Activated T-cell treated with anti-CD3 and anti-CD28 coated beads, Interleukin-2, amount 50 U/mL, for 24 hours (primary cell): ENCODE measurements around the gene TMC3.
"Not testable (repeated sequence)": the region's sequence is repeated elsewhere in the genome, so short reads cannot be mapped to it uniquely, and the experiment has no call there.

Source experiments
- DNase-seq: peaks from one replicate; pipeline ENCODE4 v3.0.0-alpha.2; 2020
- H3K27ac Mint-ChIP-seq: 2 replicates; pipeline ENCODE4 v1.8.0; 2020; ENCODE audit warnings: mild to moderate bottlenecking, mixed read lengths
- H3K27me3 Mint-ChIP-seq: 2 replicates; pipeline ENCODE4 v1.8.0; 2020; ENCODE audit warnings: mixed read lengths
- H3K36me3 Mint-ChIP-seq: 2 replicates; pipeline ENCODE4 v1.8.0; 2020; ENCODE audit warnings: low read depth, mixed read lengths
- H3K4me1 Mint-ChIP-seq: 2 replicates; pipeline ENCODE4 v1.8.0; 2020; ENCODE audit warnings: low read depth, mixed read lengths
- H3K4me3 Mint-ChIP-seq: 2 replicates; pipeline ENCODE4 v1.8.0; 2020; ENCODE audit warnings: mild to moderate bottlenecking, moderate library complexity, mixed read lengths
- H3K9me3 Mint-ChIP-seq: 2 replicates; pipeline ENCODE4 v1.8.0; 2020; ENCODE audit warnings: mixed read lengths

The TMC3 gene

GRCh38 chr15:81375461-81375860 lies 1.4 kb upstream of the TMC3 start:
- no peak for DNase-seq
- Mint-ChIP-seq H3K36me3 (no peaks in the 10 kb centered on the region), H3K4me3 (no peak overlapping the region), H3K4me1 (peaks cover 2% of the 10 kb centered on the region), H3K27me3 (no peaks in the 10 kb centered on the region), H3K9me3 (no peaks in the 10 kb centered on the region), H3K27ac (no peak overlapping the region)

GRCh38 chr15:81373176-81373575 lies 837 bp downstream of the TMC3 start:
- no peak for DNase-seq
- no peaks in the 10 kb centered on the region for H3K36me3 Mint-ChIP-seq
- H3K27ac Mint-ChIP-seq = no peak overlapping the region
- no peaks in the 10 kb centered on the region for H3K27me3 Mint-ChIP-seq
- H3K9me3 Mint-ChIP-seq = no peaks in the 10 kb centered on the region
- H3K4me3 Mint-ChIP-seq = no peak overlapping the region
- H3K4me1 Mint-ChIP-seq = no peaks in the 10 kb centered on the region

- no peak for DNase-seq
- H3K4me1 Mint-ChIP-seq = no peaks in the 10 kb centered on the region
- no peak overlapping the region for H3K4me3 Mint-ChIP-seq
- no peaks in the 10 kb centered on the region for H3K36me3 Mint-ChIP-seq
- H3K27ac Mint-ChIP-seq = no peak overlapping the region
- no peaks in the 10 kb centered on the region for H3K9me3 Mint-ChIP-seq
- H3K27me3 Mint-ChIP-seq = no peaks in the 10 kb centered on the region
Measured at GRCh38 chr15:81372575-81372974, 1.4 kb downstream of the TMC3 start.

GRCh38 chr15:81363718-81364500 lies 10.1 kb downstream of the TMC3 start:
- H3K36me3 Mint-ChIP-seq = no peaks in the 10 kb centered on the region
- no peak overlapping the region for H3K4me3 Mint-ChIP-seq
- no peaks in the 10 kb centered on the region for H3K4me1 Mint-ChIP-seq
- no peaks in the 10 kb centered on the region for H3K9me3 Mint-ChIP-seq
- no peak for DNase-seq
- no peaks in the 10 kb centered on the region for H3K27me3 Mint-ChIP-seq
- H3K27ac Mint-ChIP-seq = no peak overlapping the region

GRCh38 chr15:81363276-81363675 lies 10.7 kb downstream of the TMC3 start:
- no peak overlapping the region for H3K4me3 Mint-ChIP-seq
- no peaks in the 10 kb centered on the region for H3K36me3 Mint-ChIP-seq
- H3K27ac Mint-ChIP-seq = no peak overlapping the region
- no peaks in the 10 kb centered on the region for H3K4me1 Mint-ChIP-seq
- no peaks in the 10 kb centered on the region for H3K27me3 Mint-ChIP-seq
- no peaks in the 10 kb centered on the region for H3K9me3 Mint-ChIP-seq
- no peak for DNase-seq

GRCh38 chr15:81362790-81363189 lies 11.2 kb downstream of the TMC3 start:
- no peak overlapping the region for H3K27ac Mint-ChIP-seq
- H3K36me3 Mint-ChIP-seq = no peaks in the 10 kb centered on the region
- no peak for DNase-seq
- no peaks in the 10 kb centered on the region for H3K9me3 Mint-ChIP-seq
- no peak overlapping the region for H3K4me3 Mint-ChIP-seq
- H3K27me3 Mint-ChIP-seq = no peaks in the 10 kb centered on the region
- H3K4me1 Mint-ChIP-seq = no peaks in the 10 kb centered on the region

GRCh38 chr15:81361891-81362290 lies 12.1 kb downstream of the TMC3 start:
- Mint-ChIP-seq H3K27ac (no peak overlapping the region), H3K27me3 (no peaks in the 10 kb centered on the region), H3K4me1 (no peaks in the 10 kb centered on the region), H3K4me3 (no peak overlapping the region), H3K36me3 (no peaks in the 10 kb centered on the region), H3K9me3 (no peaks in the 10 kb centered on the region)
- no peak for DNase-seq

GRCh38 chr15:81360491-81360890 lies 13.5 kb downstream of the TMC3 start:
- Mint-ChIP-seq H3K27ac (no peak overlapping the region), H3K4me1 (no peaks in the 10 kb centered on the region)

GRCh38 chr15:81358248-81358647 lies 15.8 kb downstream of the TMC3 start:
- Mint-ChIP-seq H3K4me3 (no peak overlapping the region), H3K36me3 (no peaks in the 10 kb centered on the region), H3K9me3 (no peaks in the 10 kb centered on the region), H3K4me1 (no peaks in the 10 kb centered on the region), H3K27ac (no peak overlapping the region), H3K27me3 (no peaks in the 10 kb centered on the region)
- DNase-seq = no peak

More at GRCh38 chr15:81360491-81360890, 13.5 kb downstream of the TMC3 start:
- Mint-ChIP-seq H3K9me3 (no peaks in the 10 kb centered on the region), H3K36me3 (no peaks in the 10 kb centered on the region), H3K27me3 (no peaks in the 10 kb centered on the region), H3K4me3 (no peak overlapping the region)
- no peak for DNase-seq

GRCh38 chr15:81357180-81357686 lies 16.8 kb downstream of the TMC3 start:
- H3K36me3 Mint-ChIP-seq = no peaks in the 10 kb centered on the region
- no peak overlapping the region for H3K27ac Mint-ChIP-seq
- no peaks in the 10 kb centered on the region for H3K9me3 Mint-ChIP-seq
- H3K4me3 Mint-ChIP-seq = no peak overlapping the region
- H3K4me1 Mint-ChIP-seq = no peaks in the 10 kb centered on the region
- H3K27me3 Mint-ChIP-seq = no peaks in the 10 kb centered on the region
- no peak for DNase-seq

- no peak overlapping the region for H3K4me3 Mint-ChIP-seq
- no peaks in the 10 kb centered on the region for H3K36me3 Mint-ChIP-seq
- no peaks in the 10 kb centered on the region for H3K27me3 Mint-ChIP-seq
- no peak overlapping the region for H3K27ac Mint-ChIP-seq
- no peaks in the 10 kb centered on the region for H3K9me3 Mint-ChIP-seq
- no peaks in the 10 kb centered on the region for H3K4me1 Mint-ChIP-seq
- no peak for DNase-seq
Measured at GRCh38 chr15:81356252-81356651, 17.8 kb downstream of the TMC3 start.

GRCh38 chr15:81351651-81352050 lies 22.4 kb downstream of the TMC3 start:
- no peak overlapping the region for H3K27ac Mint-ChIP-seq
- no peak for DNase-seq
- peaks cover 2% of the 10 kb centered on the region for H3K4me1 Mint-ChIP-seq
- H3K36me3 Mint-ChIP-seq = no peaks in the 10 kb centered on the region
- H3K4me3 Mint-ChIP-seq = no peak overlapping the region
- no peaks in the 10 kb centered on the region for H3K27me3 Mint-ChIP-seq
- H3K9me3 Mint-ChIP-seq = no peaks in the 10 kb centered on the region

GRCh38 chr15:81349271-81349670 lies 24.7 kb downstream of the TMC3 start:
- Mint-ChIP-seq H3K27me3 (no peaks in the 10 kb centered on the region), H3K9me3 (no peaks in the 10 kb centered on the region), H3K27ac (no peak overlapping the region), H3K36me3 (no peaks in the 10 kb centered on the region), H3K4me1 (peaks cover 9% of the 10 kb centered on the region), H3K4me3 (no peak overlapping the region)
- no peak for DNase-seq

- H3K36me3 Mint-ChIP-seq, H3K27ac Mint-ChIP-seq, H3K4me3 Mint-ChIP-seq, DNase-seq, H3K4me1 Mint-ChIP-seq, H3K9me3 Mint-ChIP-seq, H3K27me3 Mint-ChIP-seq: not testable (repeated sequence)
Measured at GRCh38 chr15:81348691-81349090, 25.3 kb downstream of the TMC3 start.

- DNase-seq = no peak
- Mint-ChIP-seq H3K9me3 (no peaks in the 10 kb centered on the region), H3K27me3 (no peaks in the 10 kb centered on the region), H3K4me1 (peaks cover 9% of the 10 kb centered on the region), H3K4me3 (no peak overlapping the region), H3K27ac (no peak overlapping the region), H3K36me3 (no peaks in the 10 kb centered on the region)
Measured at GRCh38 chr15:81347910-81348309, 26.1 kb downstream of the TMC3 start.
